Fibroblast of gingiva (primary cell): ENCODE results near the gene FICD.
"Not testable (repeated sequence)": the region's sequence is repeated elsewhere in the genome, so short reads cannot be mapped to it uniquely, and the experiment has no call there.

Experiments
- DNase-seq: peaks from one replicate; pipeline ENCODE4 v3.0.0-alpha.2; 2011; ENCODE audit warnings: low read depth

Gene FICD

DNA sequence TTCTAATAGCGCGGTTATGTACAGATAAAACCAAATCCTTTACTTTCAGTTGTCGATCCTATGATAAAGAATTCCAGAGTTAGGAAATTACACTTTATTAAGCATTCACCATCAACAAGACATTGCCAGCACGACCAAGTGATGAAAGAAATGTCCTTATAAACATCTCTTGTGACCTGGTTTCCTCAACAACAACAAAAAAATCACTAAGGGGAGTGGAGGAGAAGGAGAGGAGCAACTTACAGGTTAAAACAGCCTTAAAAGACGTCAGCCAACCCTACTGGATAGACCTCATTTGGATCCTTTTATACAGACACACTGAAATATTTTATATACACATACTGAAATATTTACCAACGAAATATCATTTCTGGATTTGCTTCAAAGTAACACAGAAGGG, 23.1 kb downstream of the FICD start:
- no peak for DNase-seq

- no peak for DNase-seq
These were observed 23.6 kb downstream of the FICD start for GRCh38 chr12:108538616-108539195.

DNA sequence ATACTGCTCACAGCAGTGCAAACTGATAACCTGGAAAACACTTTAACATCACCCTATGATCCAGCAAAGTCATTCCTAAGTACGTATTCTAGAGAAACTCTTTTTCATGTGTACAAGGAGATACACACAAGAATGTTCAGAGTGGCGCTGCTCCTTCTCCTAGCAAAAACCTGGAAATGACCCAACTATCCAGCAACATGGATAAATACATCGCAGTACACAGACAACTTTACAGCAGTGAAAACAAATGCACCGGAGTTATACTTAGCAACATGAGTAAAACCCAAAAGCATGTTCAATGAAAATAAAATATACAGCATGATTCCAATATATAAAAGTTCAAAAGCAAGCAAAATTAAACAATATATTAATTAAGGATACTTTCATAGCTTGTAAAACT, 27.2 kb downstream of the FICD start:
- no peak for DNase-seq

DNA sequence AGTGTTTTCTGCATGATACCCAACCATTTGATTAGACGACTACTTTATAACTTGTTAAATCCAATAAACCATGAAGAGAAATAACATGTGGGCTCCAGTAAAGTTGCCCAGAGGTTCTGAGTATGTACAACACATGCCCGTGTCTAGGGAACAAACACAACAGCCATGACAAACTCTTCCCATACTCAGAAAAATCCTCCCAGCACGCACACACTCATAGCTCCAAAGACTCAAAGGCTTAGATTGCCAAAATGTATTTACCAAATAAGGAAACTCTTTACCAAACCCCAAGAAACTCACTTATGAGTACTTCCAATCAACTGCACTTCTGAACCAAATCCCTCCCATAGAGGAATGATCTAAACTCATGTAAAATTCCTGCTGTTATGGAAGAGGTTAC, 28.6 kb downstream of the FICD start:
- no peak for DNase-seq

GRCh38 chr12:108547686-108548085, 32.6 kb downstream of the FICD start:
- no peak for DNase-seq

- DNase-seq = no peak
These were observed 34.0 kb downstream of the FICD start for GRCh38 chr12:108548954-108549521.

GRCh38 chr12:108551535-108551934, 36.5 kb downstream of the FICD start:
- peak; percentile 74 for DNase-seq

- no peak for DNase-seq
These were observed 38.7 kb downstream of the FICD start for GRCh38 chr12:108553799-108554198.

DNA sequence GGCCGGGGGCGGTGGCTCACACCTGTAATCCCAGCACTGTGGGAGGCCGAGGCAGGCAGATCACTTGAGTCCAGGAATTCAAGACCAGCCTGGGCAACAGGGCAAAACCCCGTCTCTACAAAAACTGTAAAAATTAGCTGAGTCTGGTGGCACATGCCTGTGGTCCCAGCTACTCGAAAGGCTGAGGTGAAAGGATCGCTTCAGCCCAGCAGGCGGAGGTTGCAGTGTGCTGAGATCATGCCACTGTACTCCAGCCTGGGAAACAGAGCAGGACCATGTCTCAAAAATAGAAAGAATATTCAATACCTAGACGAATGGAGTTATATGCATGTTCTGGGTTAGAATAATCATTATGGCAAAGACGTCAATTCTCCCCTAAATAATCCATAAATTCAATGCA, 40.3 kb downstream of the FICD start:
- DNase-seq = not testable (repeated sequence)

DNA sequence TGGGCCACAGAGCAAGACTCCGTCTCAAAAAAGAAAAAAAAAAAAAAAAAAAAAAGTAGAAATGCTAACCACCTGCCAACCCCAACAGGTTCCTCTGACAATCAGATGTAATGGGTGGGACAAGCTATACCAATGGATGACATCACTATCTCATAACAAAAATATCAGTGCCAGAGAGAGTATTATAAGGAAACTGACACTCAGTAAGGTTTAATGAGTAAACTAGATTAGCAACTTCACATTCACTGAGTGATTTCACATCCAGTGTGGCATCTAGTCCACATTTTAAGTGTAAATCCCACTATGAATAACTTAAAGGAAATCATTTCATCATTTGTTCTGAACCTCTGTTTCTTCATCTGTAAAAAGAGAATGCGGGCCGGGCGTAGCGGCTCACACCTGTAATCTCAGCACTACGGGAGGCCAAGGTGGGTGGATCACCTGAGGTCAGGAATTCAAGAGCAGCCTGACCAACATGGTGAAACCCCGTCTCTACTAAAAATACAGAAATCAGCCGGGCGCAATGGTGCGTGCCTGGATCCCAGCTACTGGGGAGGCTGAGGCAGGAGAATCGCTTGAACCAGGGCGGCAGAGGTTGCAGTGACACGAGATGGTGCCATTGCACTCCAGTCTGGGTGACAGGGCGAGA, 44.1 kb downstream of the FICD start:
- DNase-seq = no peak

GRCh38 chr12:108559748-108560147, 44.7 kb downstream of the FICD start:
- no peak for DNase-seq

- DNase-seq = peak; percentile 45
These were observed 45.2 kb downstream of the FICD start for GRCh38 chr12:108560321-108560721.

- peak; percentile 83 for DNase-seq
These were observed 46.0 kb downstream of the FICD start, which contains the start of gene SART3 for GRCh38 chr12:108560752-108561719. Gene SART3 (minus strand): TSS chr12:108561173. CDS start chr12:108561154, 19 bp downstream.

DNA sequence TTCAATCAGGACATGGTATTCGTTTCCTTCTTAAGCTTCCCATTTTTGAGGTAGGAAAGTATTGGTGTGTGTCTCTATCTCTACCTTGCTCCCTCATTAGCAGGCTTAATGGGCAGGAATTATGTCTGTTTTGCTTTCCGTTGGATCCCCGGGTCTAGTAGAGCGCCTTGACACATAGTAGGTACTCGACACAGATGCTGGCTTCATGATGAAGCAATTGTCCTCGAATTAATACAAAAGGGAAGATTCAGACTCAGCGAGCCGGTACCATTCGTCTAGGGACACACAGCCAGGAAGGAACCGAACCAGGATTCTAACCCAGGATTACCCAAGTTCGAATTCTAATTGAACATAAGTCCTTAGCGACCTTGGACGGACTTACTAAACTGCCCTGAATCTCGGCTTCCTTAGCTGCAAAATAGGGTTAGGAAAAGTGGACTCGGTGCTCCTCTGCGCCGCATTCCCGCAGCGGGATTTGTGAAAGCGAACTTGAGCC, 46.8 kb downstream of the FICD start:
- DNase-seq = no peak

- peak; percentile 95 for DNase-seq
These were observed 47.5 kb downstream of the FICD start, which contains the start of gene ISCU for GRCh38 chr12:108562348-108563135. Gene ISCU (plus strand): TSS chr12:108562596. CDS start chr12:108562623, 27 bp downstream.

DNA sequence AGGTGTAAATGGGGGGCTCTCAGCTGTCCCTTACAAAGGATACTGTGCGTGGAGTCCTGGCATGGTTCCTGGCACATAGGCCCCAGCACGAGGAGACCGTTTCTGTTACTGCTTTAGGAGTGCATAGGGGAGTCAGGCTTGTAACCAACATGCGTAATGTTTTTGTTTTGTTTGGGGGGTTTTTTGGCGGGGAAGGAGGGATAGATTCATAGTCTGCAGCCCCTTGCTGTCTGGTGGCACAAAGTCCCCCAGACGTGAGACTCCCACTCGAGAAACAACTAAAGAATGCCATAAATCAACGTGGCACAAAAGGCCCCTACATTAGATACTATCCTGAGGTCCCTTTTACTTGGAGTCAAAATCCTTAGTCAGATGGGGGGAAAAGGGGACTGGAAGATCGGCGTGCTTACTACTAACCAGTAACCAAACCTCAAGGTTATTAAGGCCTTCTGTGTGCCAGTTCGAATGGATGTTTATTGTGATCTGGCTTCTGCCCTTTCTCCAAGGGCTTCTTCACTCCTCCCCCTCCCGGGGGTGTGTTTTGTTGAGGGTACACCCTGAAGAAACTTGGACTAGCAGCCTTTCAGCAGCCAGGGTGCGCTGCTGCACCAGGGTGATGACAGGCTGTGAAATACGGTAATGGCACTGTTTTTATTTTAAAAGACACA, 48.2 kb downstream of the FICD start:
- DNase-seq = peak; percentile 89

GRCh38 chr12:108563804-108564151, 48.7 kb downstream of the FICD start:
- no peak for DNase-seq

GRCh38 chr12:108564724-108565123, 49.6 kb downstream of the FICD start:
- no peak for DNase-seq

DNA sequence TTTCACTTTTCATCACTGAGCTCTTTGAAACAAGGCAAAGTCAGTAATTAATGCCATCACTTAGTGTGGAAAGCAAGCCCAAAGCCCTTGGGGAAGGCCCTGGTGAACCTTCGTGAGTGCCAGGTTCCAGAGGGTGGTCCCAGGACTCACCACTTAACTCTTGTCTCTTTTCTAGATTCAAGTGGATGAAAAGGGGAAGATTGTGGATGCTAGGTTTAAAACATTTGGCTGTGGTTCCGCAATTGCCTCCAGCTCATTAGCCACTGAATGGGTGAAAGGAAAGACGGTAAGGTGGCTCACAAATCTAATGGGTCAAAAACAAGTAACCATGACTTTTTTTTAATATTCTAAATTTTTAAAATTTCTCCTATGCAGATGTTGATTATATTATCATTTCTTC, 50.1 kb downstream of the FICD start:
- DNase-seq = no peak

- peak; percentile 79 for DNase-seq
These were observed 50.9 kb downstream of the FICD start for GRCh38 chr12:108565976-108566375.

- DNase-seq = no peak
These were observed 51.4 kb downstream of the FICD start for GRCh38 chr12:108566452-108566851.
